GM21723 (cell line): ENCODE results near the gene SLC47A2.

Experiments
- ATAC-seq: cut with Tn5 transposase; IDR thresholded peaks from one replicate; pipeline ENCODE4 v1.9.1; 2021; ENCODE audit warnings: mild to moderate bottlenecking, moderate library complexity; ENCODE audit not compliant: unreplicated experiment

The SLC47A2 gene

GRCh38 chr17:19647697-19648474, 68.5 kb downstream of the SLC47A2 start:
- ATAC-seq: peak; percentile 35

- no peak for ATAC-seq
Observed at GRCh38 chr17:19646788-19647696, 69.3 kb downstream of the SLC47A2 start.

GRCh38 chr17:19645734-19646201, 70.6 kb downstream of the SLC47A2 start:
- ATAC-seq: no peak

GRCh38 chr17:19644493-19645210, 71.7 kb downstream of the SLC47A2 start:
- no peak for ATAC-seq

GRCh38 chr17:19642373-19642893, 74.0 kb downstream of the SLC47A2 start:
- no peak for ATAC-seq

GRCh38 chr17:19641687-19642372, 74.6 kb downstream of the SLC47A2 start:
- ATAC-seq: no peak

GRCh38 chr17:19631905-19632304, 84.5 kb downstream of the SLC47A2 start:
- ATAC-seq: no peak

- ATAC-seq: no peak
Observed at GRCh38 chr17:19630661-19631060, 85.7 kb downstream of the SLC47A2 start.

- ATAC-seq: no peak
Observed at GRCh38 chr17:19630035-19630434, 86.3 kb downstream of the SLC47A2 start.

GRCh38 chr17:19629449-19629848, 86.9 kb downstream of the SLC47A2 start:
- ATAC-seq: no peak
